ENCODE results near the gene GNL3L. TPM values are rescaled to one million over a fixed set of nuclear protein-coding genes. Genes with fewer than 3 reads are reported as not detected.

Gene GNL3L
- total RNA-seq, 2 donors from 2014 or later: 46.3 to 49.9 TPM

DNA sequence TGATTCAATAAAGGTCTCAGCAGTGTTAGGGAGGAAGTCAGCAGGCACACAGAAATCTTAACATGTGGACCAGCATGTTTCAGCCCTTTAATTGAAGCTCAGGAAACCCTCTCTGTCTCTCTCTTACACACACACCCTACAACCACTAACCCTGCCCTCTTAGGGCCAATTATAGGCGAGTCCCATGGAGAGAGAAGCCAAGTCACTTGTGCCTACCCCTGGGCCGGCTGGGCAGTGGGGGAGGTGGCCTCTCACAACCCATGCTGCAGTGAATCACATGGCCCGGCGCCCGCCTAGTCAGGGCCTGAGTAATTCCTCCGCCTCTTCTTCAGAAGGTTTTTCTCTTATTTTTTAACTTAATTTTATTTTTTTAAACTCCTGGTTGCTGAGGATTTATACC, 37.7 kb upstream of the GNL3L start:
- ATAC-seq (ENCODE audit: insufficient number of reproducible peaks, low FRiP score, low read depth) (no peak), DNase-seq (ENCODE audit: low spot score) (peak; percentile 19)
- TF ChIP-seq, protein P1, sequence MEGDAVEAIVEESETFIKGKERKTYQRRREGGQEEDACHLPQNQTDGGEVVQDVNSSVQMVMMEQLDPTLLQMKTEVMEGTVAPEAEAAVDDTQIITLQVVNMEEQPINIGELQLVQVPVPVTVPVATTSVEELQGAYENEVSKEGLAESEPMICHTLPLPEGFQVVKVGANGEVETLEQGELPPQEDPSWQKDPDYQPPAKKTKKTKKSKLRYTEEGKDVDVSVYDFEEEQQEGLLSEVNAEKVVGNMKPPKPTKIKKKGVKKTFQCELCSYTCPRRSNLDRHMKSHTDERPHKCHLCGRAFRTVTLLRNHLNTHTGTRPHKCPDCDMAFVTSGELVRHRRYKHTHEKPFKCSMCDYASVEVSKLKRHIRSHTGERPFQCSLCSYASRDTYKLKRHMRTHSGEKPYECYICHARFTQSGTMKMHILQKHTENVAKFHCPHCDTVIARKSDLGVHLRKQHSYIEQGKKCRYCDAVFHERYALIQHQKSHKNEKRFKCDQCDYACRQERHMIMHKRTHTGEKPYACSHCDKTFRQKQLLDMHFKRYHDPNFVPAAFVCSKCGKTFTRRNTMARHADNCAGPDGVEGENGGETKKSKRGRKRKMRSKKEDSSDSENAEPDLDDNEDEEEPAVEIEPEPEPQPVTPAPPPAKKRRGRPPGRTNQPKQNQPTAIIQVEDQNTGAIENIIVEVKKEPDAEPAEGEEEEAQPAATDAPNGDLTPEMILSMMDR (IDR thresholded peaks at IDR 0.05): no peak
- no peaks in the 10 kb centered on the region for H3K36me3 ChIP-seq
- H3K4me3 ChIP-seq: no peak overlapping the region
- H3K9me3 ChIP-seq: no peaks in the 10 kb centered on the region
- H3K27me3 ChIP-seq (replicated peaks; ENCODE audit: insufficient read depth): no peaks in the 10 kb centered on the region
- peaks cover 2 to 24% of the 10 kb centered on the region in 2 donors for H3K4me1 ChIP-seq (ENCODE audit: control insufficient read depth in 1 of 2, low read depth in 2 of 2)
- peak overlapping the region in 1 of 2 donors; percentile 38 for H3K27ac ChIP-seq

GRCh38 chrX:54494166-54494988, 35.6 kb upstream of the GNL3L start:
- Histone ChIP-seq H3K36me3 (no peaks in the 10 kb centered on the region), H3K4me1 (ENCODE audit: control insufficient read depth in 1 of 2, low read depth in 2 of 2) (peaks cover 2 to 24% of the 10 kb centered on the region in 2 donors), H3K27ac (peak overlapping the region; percentile 37 to 76), H3K4me3 (peak overlapping the region; percentile 73), H3K9me3 (no peaks in the 10 kb centered on the region), H3K27me3 (replicated peaks; ENCODE audit: insufficient read depth) (no peaks in the 10 kb centered on the region)
- ATAC-seq (ENCODE audit: insufficient number of reproducible peaks, low FRiP score, low read depth) (no peak), DNase-seq (ENCODE audit: low spot score) (no peak)
- TF ChIP-seq, protein P1 (IDR thresholded peaks at IDR 0.05): no peak

DNA sequence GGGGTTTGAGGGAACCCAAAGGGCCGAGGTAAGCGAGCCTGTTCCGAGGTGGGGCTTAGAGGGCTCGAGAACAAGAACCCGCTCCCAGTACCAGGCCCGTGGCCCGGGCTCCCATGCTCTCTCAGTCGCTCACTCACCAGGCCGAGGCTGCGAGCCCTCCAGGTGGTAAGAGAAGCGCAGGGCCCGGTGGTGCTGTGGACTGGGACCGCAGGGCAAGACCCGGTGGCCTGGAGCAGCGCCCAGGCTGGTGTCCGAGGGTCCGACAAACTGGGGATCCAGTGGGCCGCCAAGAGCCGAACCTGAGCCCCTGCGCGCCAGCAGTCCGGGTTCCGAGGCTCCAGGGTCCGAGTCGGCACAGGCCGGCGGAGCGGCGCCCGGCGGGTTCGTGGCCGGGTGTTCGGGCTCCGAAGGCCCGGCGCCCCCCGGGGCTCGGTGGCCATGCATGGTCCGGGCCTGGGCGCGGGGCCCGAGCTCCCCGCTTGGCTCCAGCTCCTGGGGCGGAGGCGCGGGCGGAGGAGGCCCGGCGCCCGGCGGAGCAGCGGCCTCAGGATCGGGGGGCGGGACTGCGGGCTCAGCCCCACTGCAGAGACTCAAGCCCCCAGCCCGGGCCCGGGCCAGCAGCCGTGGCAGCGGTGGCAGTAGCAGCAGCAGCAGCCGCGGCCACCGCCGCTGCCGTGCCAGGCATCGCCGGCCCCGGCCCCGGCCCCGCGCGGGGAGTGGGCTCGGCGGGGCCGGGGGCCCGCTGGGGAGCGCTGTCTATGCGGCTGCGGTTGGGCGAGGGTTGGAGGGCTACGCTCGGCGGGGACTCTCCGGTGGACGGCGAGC, 34.8 kb upstream of the GNL3L start:
- Histone ChIP-seq H3K4me3 (peak overlapping the region; percentile 73), H3K9me3 (no peaks in the 10 kb centered on the region), H3K27ac (peak overlapping the region; percentile 37 to 76), H3K4me1 (ENCODE audit: control insufficient read depth in 1 of 2, low read depth in 2 of 2) (peaks cover 2 to 24% of the 10 kb centered on the region in 2 donors), H3K36me3 (no peaks in the 10 kb centered on the region), H3K27me3 (replicated peaks; ENCODE audit: insufficient read depth) (no peaks in the 10 kb centered on the region)
- ATAC-seq (ENCODE audit: insufficient number of reproducible peaks, low FRiP score, low read depth) (no peak), DNase-seq (ENCODE audit: low spot score) (no peak)
- TF ChIP-seq, protein P1 (IDR thresholded peaks at IDR 0.05): no peak

GRCh38 chrX:54495814-54496516, 34.1 kb upstream of the GNL3L start, which contains the start of gene FGD1:
FGD1 (minus strand) TSS chrX:54496234; CDS start chrX:54495432, 802 bp downstream.
- peaks cover 2 to 24% of the 10 kb centered on the region in 2 donors for H3K4me1 ChIP-seq (ENCODE audit: control insufficient read depth in 1 of 2, low read depth in 2 of 2)
- DNase-seq (ENCODE audit: low spot score) (no peak), ATAC-seq (ENCODE audit: insufficient number of reproducible peaks, low FRiP score, low read depth) (peak; percentile 63)
- H3K36me3 ChIP-seq: no peaks in the 10 kb centered on the region
- peak within 1 kb of the TSS; percentile 73 for H3K4me3 ChIP-seq
- no peaks in the 10 kb centered on the region for H3K9me3 ChIP-seq
- H3K27me3 ChIP-seq (replicated peaks; ENCODE audit: insufficient read depth): no peaks in the 10 kb centered on the region
- H3K27ac ChIP-seq: peak within 1 kb of the TSS; percentile 69 to 76
- TF ChIP-seq, protein P1 (IDR thresholded peaks at IDR 0.05): no peak
